GM18519 (cell line): ENCODE measurements around the gene INTS4.
A peak's percentile ranks its signal among the peaks of the same experiment; 100 is the strongest.
"Not testable (repeated sequence)": the region's sequence is repeated elsewhere in the genome, so short reads cannot be mapped to it uniquely, and the experiment has no call there.

Experiments used
- ATAC-seq: cut with Tn5 transposase; IDR thresholded peaks from one replicate; pipeline ENCODE4 v1.9.1; 2021; ENCODE audit warnings: mild to moderate bottlenecking, moderate library complexity; ENCODE audit not compliant: unreplicated experiment, low FRiP score

Gene INTS4, protein sequence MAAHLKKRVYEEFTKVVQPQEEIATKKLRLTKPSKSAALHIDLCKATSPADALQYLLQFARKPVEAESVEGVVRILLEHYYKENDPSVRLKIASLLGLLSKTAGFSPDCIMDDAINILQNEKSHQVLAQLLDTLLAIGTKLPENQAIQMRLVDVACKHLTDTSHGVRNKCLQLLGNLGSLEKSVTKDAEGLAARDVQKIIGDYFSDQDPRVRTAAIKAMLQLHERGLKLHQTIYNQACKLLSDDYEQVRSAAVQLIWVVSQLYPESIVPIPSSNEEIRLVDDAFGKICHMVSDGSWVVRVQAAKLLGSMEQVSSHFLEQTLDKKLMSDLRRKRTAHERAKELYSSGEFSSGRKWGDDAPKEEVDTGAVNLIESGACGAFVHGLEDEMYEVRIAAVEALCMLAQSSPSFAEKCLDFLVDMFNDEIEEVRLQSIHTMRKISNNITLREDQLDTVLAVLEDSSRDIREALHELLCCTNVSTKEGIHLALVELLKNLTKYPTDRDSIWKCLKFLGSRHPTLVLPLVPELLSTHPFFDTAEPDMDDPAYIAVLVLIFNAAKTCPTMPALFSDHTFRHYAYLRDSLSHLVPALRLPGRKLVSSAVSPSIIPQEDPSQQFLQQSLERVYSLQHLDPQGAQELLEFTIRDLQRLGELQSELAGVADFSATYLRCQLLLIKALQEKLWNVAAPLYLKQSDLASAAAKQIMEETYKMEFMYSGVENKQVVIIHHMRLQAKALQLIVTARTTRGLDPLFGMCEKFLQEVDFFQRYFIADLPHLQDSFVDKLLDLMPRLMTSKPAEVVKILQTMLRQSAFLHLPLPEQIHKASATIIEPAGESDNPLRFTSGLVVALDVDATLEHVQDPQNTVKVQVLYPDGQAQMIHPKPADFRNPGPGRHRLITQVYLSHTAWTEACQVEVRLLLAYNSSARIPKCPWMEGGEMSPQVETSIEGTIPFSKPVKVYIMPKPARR

DNA sequence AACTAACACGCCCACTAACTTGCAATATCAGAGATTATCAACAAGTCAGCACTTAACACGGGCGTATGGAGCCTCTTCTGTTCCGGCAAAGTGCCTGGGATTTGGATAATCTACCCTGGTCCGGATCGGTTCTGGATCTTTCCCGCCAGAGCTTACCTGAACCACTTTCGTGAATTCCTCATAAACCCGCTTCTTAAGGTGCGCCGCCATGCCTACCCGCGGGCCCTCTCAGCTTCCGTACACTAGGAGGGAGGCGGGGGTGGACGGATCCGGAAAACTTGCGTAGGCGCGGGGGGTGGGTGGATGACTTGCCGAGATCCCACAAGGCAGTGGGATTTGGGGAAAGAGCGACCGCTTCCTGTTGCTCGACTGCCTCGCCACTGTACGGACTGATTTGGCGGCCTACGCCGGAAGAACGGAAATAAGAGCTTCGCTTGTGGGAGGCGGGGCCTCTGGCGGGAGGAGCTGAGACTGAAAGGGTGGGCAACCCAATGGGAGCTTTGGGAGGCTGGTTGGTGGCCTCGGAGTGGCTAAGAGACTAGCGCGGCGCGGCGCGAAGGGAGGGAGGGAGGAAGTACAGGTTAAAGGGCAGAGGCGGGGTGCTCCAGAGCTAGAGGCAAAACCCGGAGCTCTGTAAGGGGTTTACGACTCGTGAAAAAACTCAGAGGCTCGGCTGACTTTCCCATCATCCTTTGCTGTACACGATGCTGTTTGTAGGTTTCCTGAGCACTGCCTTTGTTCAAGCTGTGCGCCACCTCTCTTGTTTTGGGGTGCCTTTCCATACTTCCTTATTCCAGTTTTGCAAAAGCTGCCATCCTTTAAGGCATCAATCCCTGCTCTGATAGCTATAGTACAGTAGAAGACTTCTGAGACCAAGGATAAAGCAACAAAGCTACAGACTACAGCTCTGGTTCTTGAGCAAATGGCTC is at the start of gene INTS4:
Gene INTS4 (minus strand): TSS at position 235 of the 929 bp plus-strand sequence. CDS start 25 bp downstream, at position 210.
- ATAC-seq: peak; percentile 95

DNA sequence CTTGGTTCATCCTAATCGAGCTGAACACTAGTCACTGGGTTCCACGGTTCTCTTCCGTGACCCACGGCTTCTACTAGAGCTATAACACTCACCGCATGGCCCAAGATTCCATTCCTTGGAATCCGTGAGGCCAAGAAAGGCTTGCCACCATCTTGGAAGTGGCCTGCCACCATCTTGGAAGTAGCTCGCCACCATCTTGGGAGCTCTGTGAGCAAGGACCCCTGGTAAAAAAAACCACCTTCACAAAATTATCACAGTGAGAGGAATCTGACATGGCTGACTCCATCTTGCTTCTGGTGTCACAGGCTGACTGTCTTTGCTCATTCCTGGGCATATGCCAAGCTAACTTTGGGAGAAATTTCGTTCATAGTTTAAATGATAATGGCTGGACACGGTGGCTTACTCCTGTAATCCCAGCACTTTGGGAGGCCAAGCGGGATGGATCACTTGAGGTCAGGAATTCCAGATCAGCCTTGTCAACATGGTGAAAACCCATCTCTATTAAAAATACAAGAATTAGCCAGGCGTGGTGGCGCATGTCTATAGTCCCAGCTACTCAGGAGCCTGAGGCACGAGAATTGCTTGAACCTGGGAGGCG is 47.5 kb upstream of the INTS4 start:
- ATAC-seq: no peak

DNA sequence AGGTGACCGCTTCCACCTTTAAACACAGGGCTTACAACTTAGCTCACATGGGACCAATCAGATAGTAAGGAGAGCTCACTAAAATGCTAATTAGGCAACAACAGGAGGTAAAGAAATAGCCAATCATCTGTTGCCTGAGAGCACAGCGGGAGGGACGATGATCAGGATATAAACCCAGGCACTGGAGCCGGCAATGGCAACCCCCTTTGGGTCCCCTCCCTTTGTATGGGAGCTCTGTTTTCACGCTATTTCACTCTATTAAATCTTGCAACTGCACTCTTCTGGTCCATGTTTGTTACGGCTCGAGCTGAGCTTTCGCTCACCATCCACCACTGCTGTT is 46.9 kb upstream of the INTS4 start:
- ATAC-seq: not testable (repeated sequence)

DNA sequence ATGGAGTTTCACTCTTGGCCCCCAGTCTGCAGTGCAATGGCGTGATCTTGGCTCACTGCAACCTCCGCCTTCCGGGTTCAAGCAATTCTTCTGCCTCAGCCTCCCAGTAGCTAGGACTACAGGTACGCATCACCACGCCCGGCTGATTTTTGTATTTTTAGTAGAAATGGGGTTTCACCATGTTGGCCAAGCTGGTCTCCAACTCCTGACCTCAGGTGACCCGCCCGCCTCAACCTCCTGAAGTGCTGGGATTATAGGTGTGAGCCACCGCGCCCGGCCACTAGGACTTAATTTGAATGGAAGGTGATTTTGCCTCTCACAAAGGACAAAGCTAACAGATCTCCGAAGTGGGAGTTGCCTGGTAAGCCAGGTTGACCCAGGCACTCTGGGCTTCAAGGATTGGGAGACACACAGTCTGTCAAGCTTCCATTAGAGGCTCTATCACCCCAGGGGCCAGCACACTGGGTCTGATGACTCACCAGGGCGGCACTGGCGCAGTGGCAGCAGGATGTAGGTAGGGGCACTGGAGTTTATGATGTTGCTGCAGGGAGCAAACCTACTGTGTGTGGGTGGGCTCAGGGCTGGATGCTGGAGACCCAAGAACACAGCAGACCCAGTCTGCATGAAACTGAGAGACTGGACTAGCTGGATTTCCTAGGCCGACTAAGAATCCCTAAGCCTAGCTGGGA is 46.4 kb upstream of the INTS4 start:
- no peak for ATAC-seq

DNA sequence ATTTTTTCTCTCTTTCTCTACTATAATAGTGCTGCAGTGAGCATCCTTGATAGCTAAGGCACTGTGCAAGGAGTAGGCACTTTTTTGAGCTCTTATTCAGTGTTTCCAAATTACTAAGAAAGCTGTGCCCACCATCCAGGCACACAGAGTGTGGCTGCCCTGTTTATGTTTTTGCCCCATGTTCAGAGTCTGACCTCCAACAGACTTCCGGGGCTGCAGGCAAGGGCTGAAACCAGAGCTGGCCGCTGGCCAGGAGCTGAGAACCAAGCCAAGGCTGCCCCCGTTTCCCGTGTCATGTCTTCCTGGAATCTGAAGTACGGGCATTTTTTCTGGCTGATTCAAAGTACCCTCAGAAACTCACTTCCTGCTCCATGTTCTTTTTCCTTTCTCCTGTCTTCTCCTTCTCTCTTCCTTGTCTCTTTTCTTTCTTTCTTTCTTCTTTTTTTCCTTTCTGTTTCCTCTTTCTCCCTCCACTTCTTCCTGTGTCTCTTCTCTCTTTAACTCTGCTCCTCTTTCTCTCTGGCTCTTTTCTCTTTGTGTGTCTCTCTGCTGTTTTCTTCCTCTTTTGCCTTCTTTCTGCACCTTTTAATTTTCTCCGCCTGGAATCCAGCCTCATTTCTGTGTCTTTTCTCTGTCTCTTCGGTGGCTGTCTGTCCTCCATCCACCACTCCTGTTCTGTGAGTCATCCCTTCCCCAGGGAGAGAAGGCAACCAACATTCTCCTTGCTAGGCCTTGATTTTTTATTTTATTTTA is 45.6 kb upstream of the INTS4 start:
- ATAC-seq: no peak

DNA sequence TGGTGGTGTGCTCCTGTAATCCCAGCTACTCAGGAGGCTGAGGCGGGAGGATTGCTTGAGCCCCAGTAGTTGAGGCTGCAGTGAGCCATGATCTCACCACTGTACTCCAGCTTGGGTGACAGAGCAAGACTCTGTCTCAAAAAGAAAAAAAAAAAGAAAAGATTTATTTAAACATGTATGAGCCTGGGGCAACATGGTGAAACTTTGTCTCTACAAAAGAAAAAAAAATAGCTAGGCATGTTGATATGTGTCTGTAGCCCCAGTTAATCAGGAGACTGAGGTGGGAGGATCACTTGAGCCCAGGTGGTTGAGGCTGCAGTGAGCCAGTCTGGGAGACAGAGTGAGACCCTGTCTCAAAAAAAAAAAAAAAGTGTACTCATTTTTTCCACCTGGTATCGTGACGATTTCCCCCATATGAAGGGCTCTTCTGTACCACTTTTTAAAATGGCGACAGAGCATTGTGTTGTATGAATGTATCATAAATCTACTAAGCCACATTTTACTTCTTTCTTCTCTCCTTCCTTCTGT is 45.0 kb upstream of the INTS4 start:
- ATAC-seq: no peak

DNA sequence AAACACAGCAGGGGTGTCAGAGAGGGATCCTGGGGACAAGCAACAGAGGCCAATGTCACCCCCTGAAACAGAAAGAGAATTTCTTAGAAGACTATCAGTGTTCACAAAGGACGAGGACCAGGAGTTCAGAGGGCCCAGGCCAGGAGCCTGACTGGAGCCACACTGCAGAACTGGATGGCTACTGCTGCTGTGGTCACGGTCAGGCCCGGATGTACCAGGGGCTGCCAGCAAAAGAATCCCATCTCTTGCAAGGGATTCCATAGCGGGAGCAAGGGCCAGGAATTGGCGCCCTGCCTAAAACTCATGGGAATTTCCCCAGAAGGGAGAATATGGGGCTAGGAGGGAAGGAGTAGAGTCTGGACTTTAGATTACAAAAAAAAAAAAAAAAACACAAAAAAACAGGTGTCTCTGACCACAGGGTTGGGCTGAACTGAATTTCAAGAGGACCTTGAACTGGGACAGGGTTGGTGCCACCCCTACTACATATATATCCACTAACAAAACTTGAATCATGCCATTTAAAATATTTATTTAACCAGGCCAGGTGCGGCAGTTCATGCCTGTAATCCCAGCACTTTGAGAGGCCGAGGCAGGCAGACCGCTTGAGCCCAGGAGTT is 44.3 kb upstream of the INTS4 start:
- ATAC-seq: no peak

DNA sequence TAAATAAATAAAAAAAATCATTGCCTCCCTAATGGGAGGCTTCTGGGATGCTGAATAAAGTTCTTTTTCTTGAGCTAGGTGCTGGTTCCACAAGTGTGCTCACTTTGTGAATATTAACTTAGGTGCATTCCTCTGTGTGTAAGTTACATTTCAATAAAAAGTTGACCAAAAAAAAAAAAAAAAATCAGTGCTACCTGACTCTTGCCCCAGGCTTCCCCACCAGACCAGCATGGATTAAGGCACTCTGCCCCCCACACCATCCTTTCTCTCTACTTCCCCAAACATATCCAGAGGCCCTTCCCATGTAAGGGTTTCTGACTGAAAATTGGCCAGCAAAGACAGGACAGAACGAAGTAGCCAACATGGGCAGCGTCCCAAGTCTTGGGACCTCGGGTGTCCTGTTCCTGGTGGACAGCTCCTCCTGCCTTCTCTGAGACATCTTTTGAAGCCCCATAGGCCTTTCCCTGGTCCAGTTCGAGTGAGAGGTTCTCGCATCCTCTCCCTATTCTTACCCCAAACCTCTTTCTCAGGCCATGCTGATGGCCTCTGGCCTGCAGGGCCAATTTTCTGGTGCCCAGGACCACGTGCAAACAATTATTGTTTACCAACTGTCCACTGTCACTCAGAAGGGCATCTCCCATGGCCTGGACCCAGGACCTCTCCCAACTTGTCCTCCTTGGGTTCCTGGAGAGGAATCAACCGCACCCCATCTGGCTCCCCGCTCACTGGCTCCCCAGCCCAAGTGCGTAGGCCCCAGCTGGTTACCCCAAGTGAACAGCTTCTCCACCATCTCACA is 43.6 kb upstream of the INTS4 start:
- no peak for ATAC-seq

DNA sequence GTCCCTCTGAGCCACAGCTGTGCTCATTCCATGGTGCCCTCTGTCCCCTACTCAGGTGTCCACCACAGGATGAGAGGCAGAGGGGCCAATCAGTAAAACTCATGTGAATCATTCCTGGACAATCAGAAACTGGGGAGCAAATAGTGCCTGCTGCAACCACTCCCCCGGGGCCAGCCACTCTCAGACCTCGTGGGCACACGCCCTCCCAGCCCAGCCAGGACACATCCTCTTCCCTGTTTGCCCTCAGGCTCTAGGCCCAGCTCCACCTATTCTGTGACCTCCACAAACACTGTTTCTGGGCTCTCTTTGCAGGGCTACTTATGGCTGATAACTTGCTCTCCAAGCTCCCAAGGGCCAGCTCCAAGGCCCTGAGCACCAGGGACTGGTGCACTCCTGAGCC is 42.6 kb upstream of the INTS4 start:
- ATAC-seq: no peak

DNA sequence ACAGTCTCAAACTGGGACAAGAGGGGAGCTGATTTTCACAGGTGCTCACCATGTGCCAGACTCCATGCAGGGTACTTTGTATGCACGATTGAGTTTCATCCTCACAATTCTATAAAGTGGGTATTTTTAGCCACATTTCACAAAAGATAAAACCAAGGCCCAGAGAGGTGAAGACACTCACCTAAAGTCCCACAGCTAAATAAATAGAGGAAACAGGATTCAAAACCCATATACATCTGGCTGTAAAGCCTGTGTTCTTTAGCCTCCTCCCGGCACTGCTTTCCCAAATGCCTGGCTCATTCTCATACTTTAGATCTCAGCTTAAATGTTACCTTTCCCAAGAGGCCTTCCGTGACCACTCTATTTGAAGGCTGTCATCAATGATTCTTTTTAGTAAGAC is 41.8 kb upstream of the INTS4 start:
- no peak for ATAC-seq

DNA sequence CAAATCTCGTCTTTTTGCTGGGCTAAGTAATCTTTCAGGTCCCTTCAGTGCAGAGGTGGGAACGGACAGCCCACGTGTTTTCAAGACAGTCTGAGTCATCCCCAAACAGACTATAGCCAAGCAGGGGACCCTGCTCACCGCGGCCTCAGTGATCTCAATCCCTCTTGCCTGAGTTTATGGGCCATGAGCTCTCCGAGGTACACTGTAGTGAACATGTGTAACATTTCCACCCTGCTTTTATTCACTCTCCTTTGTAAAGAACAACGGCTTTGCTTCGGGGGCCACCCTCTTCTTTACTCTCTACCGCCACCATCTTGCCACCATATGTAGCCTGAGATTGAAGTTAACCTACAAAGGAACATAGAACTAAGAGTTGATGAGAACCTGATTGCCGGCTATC is 40.2 kb upstream of the INTS4 start:
- ATAC-seq: no peak

DNA sequence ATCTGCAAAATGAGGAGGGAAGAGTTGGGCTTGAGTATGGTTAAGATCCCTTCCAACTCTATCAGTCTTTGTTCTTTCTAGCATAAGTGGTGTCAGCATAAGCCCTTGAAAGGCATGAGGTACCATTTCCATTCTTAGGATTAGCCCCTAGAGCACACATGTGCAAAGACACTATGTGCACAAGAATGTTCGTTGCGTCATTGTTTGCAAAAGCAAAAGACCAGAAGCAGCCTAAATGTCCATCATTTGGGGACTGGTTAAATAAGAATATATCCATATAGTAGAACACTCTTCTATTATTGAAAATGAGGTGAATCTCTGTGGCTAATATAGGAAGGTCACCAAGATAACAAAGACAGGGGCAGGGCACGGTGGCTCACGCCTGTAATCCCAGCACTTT is 38.6 kb upstream of the INTS4 start:
- ATAC-seq: no peak

DNA sequence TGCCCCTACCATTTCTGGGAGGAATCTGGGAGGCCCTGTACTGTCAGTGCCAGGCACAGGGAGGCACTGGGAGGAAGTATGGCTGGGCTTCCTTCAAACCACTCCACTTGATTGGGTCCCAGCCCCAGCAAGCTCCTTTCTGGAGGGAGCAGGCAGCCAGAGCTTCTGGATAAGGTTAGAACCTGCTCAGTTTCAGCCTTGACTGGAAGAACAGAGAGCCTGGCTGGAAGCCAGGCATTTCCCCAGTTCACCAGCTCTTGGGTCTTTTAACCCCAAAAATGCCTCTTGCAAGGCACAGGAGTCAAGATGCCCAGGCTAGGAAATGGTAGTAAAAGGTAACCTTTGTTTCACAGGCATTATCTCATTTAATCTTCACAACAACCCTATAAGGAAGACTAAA is 37.6 kb upstream of the INTS4 start:
- no peak for ATAC-seq

DNA sequence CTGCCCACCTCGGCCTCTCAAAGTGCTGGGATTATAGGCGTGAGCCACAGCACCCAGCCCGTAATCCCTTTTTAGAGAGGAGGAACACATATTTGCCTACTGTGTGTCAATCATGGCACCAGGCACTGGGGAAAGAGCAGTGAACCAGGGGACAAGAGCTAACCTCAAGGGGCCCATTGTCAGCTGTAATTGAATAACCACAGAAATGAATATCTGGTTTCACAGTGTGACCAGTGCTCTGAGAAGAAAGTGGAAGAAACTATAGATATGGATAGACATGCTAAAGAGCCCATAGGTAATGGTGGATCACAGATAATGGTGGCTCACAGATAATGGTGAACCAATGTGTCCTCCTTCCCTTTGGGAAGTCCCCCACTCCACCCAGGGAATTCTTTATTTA is 37.2 kb upstream of the INTS4 start:
- ATAC-seq: no peak

DNA sequence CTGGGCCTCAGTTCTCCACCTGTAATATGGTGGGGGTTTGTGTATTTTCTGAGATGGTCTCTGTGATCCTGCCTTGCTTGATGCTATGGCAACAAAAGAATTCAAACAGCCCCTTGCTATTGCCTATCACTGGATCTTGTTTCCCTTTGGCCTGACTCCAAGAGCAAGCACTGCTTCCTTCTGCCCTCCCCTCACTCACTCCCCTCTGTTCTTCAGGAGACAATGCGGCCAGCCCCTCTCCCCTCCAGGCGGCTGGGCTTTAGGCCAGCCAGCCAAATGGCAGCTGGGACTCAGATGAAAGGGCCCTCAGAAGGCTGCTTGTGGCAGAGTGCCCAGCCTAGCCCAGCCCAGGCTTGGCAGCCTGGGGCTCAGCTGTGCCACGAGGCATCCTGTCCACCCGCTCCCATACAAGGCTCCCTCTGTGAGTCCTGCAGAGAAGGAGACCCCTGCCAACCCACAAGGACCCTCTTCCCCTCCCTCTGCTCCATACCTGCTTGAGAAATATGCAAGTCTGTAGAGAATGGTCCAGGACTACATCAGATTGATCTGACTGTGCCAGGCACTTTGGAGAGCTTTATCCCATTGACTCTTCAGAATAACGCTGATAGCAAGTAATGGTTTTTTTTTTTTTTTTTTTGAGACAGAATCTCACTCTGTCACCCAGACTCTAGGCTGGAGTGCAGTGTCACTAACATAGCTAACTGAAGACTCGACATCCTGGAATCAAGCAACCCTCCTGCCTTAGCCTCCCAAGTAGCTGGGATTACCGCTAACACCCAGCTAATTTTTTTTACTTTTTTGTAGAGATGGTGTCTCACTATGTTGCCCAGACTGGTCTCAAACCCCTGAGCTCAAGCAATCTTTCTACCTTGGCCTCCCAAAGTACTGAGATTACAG is 36.2 kb upstream of the INTS4 start:
- no peak for ATAC-seq

DNA sequence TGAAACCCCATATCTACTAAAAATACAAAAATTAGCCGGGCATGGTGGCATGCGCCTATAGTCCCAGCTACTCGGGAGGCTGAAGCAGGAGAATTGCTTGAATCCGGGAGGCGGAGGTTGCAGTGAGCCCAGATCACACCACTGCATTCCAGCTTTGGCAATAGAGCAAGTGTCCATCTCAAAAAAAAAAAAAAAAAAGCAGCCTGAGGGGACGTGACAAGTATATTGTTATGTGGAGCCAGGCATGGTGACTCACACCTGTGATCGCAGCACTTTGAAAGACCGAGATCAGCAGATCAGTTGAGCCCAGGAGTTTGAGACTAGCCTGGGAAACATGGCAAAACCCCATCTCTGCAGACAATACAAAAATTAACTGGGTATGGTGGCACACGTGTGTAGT is 34.0 kb upstream of the INTS4 start:
- ATAC-seq: not testable (repeated sequence)
